Measurements from ENCODE around the gene SFT2D2.
A peak's percentile ranks its signal among the peaks of the same experiment; 100 is the strongest.

The SFT2D2 gene

DNA sequence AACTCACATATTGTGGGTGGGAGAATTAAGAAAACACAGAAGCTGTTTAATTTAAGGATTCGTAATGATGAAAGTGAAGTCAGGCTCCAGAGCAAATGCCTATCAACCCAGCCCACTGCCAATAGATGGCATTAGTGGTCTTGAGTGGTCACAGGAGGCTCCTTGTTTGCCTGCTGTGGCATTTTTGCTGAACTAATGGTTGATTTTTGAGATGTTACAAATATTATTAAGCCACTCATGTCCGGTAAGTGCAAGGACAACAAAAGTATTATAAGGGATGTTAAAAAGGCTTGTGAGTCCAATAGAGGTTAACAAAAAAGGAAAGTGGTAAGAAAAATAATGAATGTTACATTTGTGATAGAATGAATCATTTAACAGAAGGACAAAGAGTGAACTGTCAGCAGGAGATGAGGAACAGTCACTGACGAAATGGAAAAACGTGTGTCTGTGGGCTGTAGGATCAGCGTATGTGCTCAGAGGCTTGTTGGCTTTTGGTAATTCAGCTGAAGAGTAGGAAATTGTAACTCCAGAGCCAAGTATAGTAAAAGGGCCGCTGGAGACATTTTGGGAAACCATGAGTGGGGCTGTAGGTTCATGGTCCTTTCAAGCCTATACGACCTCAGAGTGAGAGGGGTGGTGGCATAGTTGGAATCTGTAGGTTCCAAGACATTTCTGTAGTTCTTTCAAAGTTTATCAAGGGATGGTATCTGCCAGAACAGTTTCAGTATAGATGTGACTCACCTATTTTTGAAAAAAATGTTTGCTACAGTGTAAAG is 11.2 kb downstream of the SFT2D2 start:
- Histone ChIP-seq H3K9me3 (ENCODE audit: control insufficient read depth, low read length) (no peaks in the 10 kb centered on the region), H3K4me1 (no peaks in the 10 kb centered on the region), H3K79me2 (no peaks in the 10 kb centered on the region), H3K4me3 (ENCODE audit: low read depth, low read length) (no peak overlapping the region), H3K36me3 (ENCODE audit: control insufficient read depth, insufficient read depth, low read length) (no peaks in the 10 kb centered on the region), H2AFZ (no peak overlapping the region), H3K9ac (no peak overlapping the region), H3K27ac (no peak overlapping the region), H3K4me2 (ENCODE audit: low read length) (no peak overlapping the region), H3K27me3 (ENCODE audit: control insufficient read depth, insufficient read depth, low read length) (no peaks in the 10 kb centered on the region)
- TF ChIP-seq, protein P1, sequence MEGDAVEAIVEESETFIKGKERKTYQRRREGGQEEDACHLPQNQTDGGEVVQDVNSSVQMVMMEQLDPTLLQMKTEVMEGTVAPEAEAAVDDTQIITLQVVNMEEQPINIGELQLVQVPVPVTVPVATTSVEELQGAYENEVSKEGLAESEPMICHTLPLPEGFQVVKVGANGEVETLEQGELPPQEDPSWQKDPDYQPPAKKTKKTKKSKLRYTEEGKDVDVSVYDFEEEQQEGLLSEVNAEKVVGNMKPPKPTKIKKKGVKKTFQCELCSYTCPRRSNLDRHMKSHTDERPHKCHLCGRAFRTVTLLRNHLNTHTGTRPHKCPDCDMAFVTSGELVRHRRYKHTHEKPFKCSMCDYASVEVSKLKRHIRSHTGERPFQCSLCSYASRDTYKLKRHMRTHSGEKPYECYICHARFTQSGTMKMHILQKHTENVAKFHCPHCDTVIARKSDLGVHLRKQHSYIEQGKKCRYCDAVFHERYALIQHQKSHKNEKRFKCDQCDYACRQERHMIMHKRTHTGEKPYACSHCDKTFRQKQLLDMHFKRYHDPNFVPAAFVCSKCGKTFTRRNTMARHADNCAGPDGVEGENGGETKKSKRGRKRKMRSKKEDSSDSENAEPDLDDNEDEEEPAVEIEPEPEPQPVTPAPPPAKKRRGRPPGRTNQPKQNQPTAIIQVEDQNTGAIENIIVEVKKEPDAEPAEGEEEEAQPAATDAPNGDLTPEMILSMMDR (IDR thresholded peaks at IDR 0.05), result no peak

- peaks cover 2% of the 10 kb centered on the region for H3K36me3 ChIP-seq (ENCODE audit: control insufficient read depth, insufficient read depth, low read length)
- H3K27ac ChIP-seq, result peak overlapping the region; percentile 44
- H2AFZ ChIP-seq, result no peak overlapping the region
- H3K9me3 ChIP-seq (ENCODE audit: control insufficient read depth, low read length), result no peaks in the 10 kb centered on the region
- no peak overlapping the region for H3K9ac ChIP-seq
- no peak overlapping the region for H3K4me2 ChIP-seq (ENCODE audit: low read length)
- no peaks in the 10 kb centered on the region for H3K4me1 ChIP-seq
- H3K4me3 ChIP-seq (ENCODE audit: low read depth, low read length), result no peak overlapping the region
- TF ChIP-seq, protein P1 (IDR thresholded peaks at IDR 0.05), result no peak
- no peaks in the 10 kb centered on the region for H3K79me2 ChIP-seq
- H3K27me3 ChIP-seq (ENCODE audit: control insufficient read depth, insufficient read depth, low read length), result no peaks in the 10 kb centered on the region
Measured at GRCh38 chr1:168243198-168243597, 17.4 kb downstream of the SFT2D2 start.

DNA sequence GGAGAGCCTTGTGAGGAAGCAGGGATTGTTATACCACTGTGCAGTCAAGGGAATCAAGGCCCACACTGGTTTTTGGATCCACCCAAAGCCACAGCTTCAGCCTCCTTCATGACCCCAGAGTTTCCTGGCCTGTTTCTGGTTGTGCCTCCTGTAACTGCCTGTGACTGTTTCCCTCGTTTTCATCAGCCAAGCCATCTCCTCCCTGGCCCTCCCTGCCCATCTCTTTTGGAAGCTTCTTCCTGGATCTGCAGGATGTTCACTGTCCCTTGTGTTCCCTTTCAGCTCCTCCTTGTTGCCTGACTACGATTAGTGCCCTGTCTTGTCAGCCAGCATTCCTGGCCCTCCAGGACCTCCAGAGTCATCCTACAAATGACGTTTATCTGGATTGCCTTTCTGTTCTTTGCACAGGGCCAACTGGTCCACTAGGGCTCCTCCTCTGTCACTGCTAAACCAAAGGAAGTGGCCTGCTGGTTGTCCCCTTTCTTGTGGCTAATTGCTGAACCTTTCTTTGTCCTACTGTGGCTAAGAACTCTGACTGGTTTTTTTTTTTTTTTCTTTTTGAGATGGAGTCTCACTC is 17.9 kb downstream of the SFT2D2 start:
- Histone ChIP-seq H3K9me3 (ENCODE audit: control insufficient read depth, low read length) (no peaks in the 10 kb centered on the region), H3K9ac (no peak overlapping the region), H3K27me3 (ENCODE audit: control insufficient read depth, insufficient read depth, low read length) (no peaks in the 10 kb centered on the region), H2AFZ (no peak overlapping the region), H3K4me2 (ENCODE audit: low read length) (no peak overlapping the region), H3K79me2 (no peaks in the 10 kb centered on the region), H3K4me1 (no peaks in the 10 kb centered on the region), H3K27ac (peak overlapping the region; percentile 44), H3K4me3 (ENCODE audit: low read depth, low read length) (no peak overlapping the region), H3K36me3 (ENCODE audit: control insufficient read depth, insufficient read depth, low read length) (peaks cover 2% of the 10 kb centered on the region)
- TF ChIP-seq, protein P1 (IDR thresholded peaks at IDR 0.05), result no peak

- TF ChIP-seq, protein P1 (IDR thresholded peaks at IDR 0.05), result no peak
- no peaks in the 10 kb centered on the region for H3K79me2 ChIP-seq
- peaks cover 2% of the 10 kb centered on the region for H3K36me3 ChIP-seq (ENCODE audit: control insufficient read depth, insufficient read depth, low read length)
- H3K4me1 ChIP-seq, result no peaks in the 10 kb centered on the region
- no peak overlapping the region for H3K9ac ChIP-seq
- no peak overlapping the region for H3K4me3 ChIP-seq (ENCODE audit: low read depth, low read length)
- H3K9me3 ChIP-seq (ENCODE audit: control insufficient read depth, low read length), result no peaks in the 10 kb centered on the region
- no peak overlapping the region for H2AFZ ChIP-seq
- no peak overlapping the region for H3K27ac ChIP-seq
- no peaks in the 10 kb centered on the region for H3K27me3 ChIP-seq (ENCODE audit: control insufficient read depth, insufficient read depth, low read length)
- H3K4me2 ChIP-seq (ENCODE audit: low read length), result no peak overlapping the region
Measured at GRCh38 chr1:168245042-168245441, 19.2 kb downstream of the SFT2D2 start.

All from parathyroid adenoma (tissue), 2 donors.